ENCODE measurements around the gene ERGIC3.

ERGIC3 gene

DNA sequence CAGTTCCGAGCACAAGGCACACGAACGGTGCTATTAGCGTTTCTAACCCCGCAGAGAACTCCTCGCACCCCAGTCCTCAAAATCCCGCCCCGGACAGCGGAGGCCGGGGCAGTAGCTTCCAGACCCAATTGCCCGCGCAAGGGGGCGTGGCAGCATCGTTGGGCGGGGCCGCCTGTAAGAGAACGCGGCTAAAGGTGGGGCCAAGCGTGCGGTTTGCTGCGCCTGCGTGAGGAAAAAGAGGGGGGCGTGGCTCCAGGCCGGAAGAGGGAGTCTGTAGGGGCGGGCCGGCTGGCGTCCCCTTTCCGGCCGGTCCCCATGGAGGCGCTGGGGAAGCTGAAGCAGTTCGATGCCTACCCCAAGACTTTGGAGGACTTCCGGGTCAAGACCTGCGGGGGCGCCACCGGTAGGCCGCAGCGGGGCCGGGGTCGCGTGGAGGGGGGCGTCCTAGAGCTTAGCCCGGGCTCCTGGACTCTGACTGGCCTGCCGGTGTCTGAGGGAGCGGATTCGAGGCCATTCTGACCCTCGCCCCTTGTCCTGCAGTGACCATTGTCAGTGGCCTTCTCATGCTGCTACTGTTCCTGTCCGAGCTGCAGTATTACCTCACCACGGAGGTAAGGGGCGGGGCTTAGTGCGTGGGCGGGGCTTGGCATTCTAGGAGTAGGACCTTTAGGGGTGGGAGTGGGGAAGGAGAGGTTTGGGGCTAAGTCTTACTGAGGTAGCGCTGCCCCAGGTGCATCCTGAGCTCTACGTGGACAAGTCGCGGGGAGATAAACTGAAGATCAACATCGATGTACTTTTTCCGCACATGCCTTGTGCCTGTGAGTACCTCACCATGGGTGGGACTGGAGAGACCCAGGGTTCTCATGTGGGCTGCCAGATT lies at the start of gene ERGIC3:
Gene ERGIC3, plus strand, starts transcription at position 296 of the 880 bp plus-strand sequence. Its CDS starts 20 bp downstream, at position 316.
- ChIA-PET POLR2A (interaction anchor here (0.6 to 1.8 kb wide), 12 partner anchors 9 to 200 kb away, joined by 3 to 6 read pairs (median 3); partner anchors contain the start of genes RBM39 and SPAG4), CTCF (interaction anchor here (0.6 to 1.0 kb wide), 5 partner anchors 12 to 348 kb away, joined by 3 to 5 read pairs (median 3); no protein-coding TSS in a partner anchor)
- Histone ChIP-seq H3K36me3 (ENCODE audit: control insufficient read depth in 2 of 2, insufficient read depth in 1 of 2, low read length in 2 of 2) (peaks cover 0 to 38% of the 10 kb centered on the region in 2 experiments; a peak in 2 of 3 replicates), H3K4me3 (ENCODE audit: low read depth, low read length) (peak within 1 kb of the TSS; percentile 79), H3K27ac (ENCODE audit: extremely low read depth, low read depth, low read length) (peak within 1 kb of the TSS; percentile 71; the same call in 1 of the 2 replicates), H3K4me1 (ENCODE audit: control insufficient read depth, insufficient read depth, low read length) (peaks cover 4% of the 10 kb centered on the region; the same call in 1 of the 2 replicates), H3K9me3 (ENCODE audit: control insufficient read depth, insufficient read depth, low read depth, low read length) (no peaks in the 10 kb centered on the region)
- TF ChIP-seq ZNF510 (tag by site-specific recombination; IDR thresholded peaks at IDR 0.05; ENCODE audit: insufficient replicate concordance) (no peak), MZF1 (tag by site-specific recombination; IDR thresholded peaks at IDR 0.05; ENCODE audit: borderline replicate concordance) (no peak), ZIC2 (tag by site-specific recombination; IDR thresholded peaks at IDR 0.05) (peak; percentile 29; the same call in 1 of the 2 replicates), ZNF341 (tag by site-specific recombination; IDR thresholded peaks at IDR 0.05; ENCODE audit: low read depth) (peak; percentile 27; the same call in 1 of the 2 replicates), ZNF335 (tag by site-specific recombination; conservative IDR thresholded peaks at IDR 0.05) (peak; percentile 79), ZNF132 (tag by site-specific recombination; IDR thresholded peaks at IDR 0.05; ENCODE audit: borderline replicate concordance) (no peak), ZNF366 (tag by site-specific recombination; conservative IDR thresholded peaks at IDR 0.05) (no peak), TCF7L2 (IDR thresholded peaks at IDR 0.05; ENCODE audit: borderline replicate concordance, low read depth, low read length) (no peak), SP2 (tag by site-specific recombination; IDR thresholded peaks at IDR 0.05) (peak; percentile 94), ZNF600 (tag by site-specific recombination; IDR thresholded peaks at IDR 0.05) (no peak), ZSCAN23 (tag by site-specific recombination; IDR thresholded peaks at IDR 0.05) (0 out of 2 replicates have a peak, but pooled peaks have one; percentile 43), ZNF549 (tag by site-specific recombination; IDR thresholded peaks at IDR 0.05) (no peak), IKZF3 (tag by site-specific recombination; IDR thresholded peaks at IDR 0.05) (no peak), TRIM28 (IDR thresholded peaks at IDR 0.05; ENCODE audit: borderline replicate concordance, low read length) (no peak), SP7 (tag by site-specific recombination; IDR thresholded peaks at IDR 0.05) (peak; percentile 61), ZFP37 (tag by site-specific recombination; IDR thresholded peaks at IDR 0.05) (no peak), ZNF701 (tag by site-specific recombination; IDR thresholded peaks at IDR 0.05) (no peak), ZNF175 (tag by site-specific recombination; IDR thresholded peaks at IDR 0.05) (no peak), ZNF394 (tag by site-specific recombination; IDR thresholded peaks at IDR 0.05; ENCODE audit: borderline replicate concordance) (peak; percentile 68), ZNF324 (tag by site-specific recombination; IDR thresholded peaks at IDR 0.05) (peak; percentile 87), ZNF202 (tag by site-specific recombination; IDR thresholded peaks at IDR 0.05; ENCODE audit: borderline replicate concordance) (no peak), ZNF37A (tag by site-specific recombination; IDR thresholded peaks at IDR 0.05) (no peak), GLIS2 (tag by site-specific recombination; IDR thresholded peaks at IDR 0.05) (peak; percentile 67), KLF8 (tag by site-specific recombination; IDR thresholded peaks at IDR 0.05) (peak; percentile 84), ZNF555 (tag by site-specific recombination; conservative IDR thresholded peaks at IDR 0.05) (no peak)
- TF ChIP-seq, protein P1, sequence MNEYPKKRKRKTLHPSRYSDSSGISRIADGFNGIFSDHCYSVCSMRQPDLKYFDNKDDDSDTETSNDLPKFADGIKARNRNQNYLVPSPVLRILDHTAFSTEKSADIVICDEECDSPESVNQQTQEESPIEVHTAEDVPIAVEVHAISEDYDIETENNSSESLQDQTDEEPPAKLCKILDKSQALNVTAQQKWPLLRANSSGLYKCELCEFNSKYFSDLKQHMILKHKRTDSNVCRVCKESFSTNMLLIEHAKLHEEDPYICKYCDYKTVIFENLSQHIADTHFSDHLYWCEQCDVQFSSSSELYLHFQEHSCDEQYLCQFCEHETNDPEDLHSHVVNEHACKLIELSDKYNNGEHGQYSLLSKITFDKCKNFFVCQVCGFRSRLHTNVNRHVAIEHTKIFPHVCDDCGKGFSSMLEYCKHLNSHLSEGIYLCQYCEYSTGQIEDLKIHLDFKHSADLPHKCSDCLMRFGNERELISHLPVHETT (tag by site-specific recombination; IDR thresholded peaks at IDR 0.05) = 0 out of 2 replicates have a peak, but pooled peaks have one; percentile 21
- TF ChIP-seq, protein P2, sequence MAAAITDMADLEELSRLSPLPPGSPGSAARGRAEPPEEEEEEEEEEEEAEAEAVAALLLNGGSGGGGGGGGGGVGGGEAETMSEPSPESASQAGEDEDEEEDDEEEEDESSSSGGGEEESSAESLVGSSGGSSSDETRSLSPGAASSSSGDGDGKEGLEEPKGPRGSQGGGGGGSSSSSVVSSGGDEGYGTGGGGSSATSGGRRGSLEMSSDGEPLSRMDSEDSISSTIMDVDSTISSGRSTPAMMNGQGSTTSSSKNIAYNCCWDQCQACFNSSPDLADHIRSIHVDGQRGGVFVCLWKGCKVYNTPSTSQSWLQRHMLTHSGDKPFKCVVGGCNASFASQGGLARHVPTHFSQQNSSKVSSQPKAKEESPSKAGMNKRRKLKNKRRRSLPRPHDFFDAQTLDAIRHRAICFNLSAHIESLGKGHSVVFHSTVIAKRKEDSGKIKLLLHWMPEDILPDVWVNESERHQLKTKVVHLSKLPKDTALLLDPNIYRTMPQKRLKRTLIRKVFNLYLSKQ (tag by site-specific recombination; IDR thresholded peaks at IDR 0.05; ENCODE audit: borderline replicate concordance) = no peak
- TF ChIP-seq, protein P3, sequence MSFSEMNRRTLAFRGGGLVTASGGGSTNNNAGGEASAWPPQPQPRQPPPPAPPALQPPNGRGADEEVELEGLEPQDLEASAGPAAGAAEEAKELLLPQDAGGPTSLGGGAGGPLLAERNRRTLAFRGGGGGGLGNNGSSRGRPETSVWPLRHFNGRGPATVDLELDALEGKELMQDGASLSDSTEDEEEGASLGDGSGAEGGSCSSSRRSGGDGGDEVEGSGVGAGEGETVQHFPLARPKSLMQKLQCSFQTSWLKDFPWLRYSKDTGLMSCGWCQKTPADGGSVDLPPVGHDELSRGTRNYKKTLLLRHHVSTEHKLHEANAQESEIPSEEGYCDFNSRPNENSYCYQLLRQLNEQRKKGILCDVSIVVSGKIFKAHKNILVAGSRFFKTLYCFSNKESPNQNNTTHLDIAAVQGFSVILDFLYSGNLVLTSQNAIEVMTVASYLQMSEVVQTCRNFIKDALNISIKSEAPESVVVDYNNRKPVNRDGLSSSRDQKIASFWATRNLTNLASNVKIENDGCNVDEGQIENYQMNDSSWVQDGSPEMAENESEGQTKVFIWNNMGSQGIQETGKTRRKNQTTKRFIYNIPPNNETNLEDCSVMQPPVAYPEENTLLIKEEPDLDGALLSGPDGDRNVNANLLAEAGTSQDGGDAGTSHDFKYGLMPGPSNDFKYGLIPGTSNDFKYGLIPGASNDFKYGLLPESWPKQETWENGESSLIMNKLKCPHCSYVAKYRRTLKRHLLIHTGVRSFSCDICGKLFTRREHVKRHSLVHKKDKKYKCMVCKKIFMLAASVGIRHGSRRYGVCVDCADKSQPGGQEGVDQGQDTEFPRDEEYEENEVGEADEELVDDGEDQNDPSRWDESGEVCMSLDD (tag by site-specific recombination; IDR thresholded peaks at IDR 0.05) = peak; percentile 68
- TF ChIP-seq, protein P4, sequence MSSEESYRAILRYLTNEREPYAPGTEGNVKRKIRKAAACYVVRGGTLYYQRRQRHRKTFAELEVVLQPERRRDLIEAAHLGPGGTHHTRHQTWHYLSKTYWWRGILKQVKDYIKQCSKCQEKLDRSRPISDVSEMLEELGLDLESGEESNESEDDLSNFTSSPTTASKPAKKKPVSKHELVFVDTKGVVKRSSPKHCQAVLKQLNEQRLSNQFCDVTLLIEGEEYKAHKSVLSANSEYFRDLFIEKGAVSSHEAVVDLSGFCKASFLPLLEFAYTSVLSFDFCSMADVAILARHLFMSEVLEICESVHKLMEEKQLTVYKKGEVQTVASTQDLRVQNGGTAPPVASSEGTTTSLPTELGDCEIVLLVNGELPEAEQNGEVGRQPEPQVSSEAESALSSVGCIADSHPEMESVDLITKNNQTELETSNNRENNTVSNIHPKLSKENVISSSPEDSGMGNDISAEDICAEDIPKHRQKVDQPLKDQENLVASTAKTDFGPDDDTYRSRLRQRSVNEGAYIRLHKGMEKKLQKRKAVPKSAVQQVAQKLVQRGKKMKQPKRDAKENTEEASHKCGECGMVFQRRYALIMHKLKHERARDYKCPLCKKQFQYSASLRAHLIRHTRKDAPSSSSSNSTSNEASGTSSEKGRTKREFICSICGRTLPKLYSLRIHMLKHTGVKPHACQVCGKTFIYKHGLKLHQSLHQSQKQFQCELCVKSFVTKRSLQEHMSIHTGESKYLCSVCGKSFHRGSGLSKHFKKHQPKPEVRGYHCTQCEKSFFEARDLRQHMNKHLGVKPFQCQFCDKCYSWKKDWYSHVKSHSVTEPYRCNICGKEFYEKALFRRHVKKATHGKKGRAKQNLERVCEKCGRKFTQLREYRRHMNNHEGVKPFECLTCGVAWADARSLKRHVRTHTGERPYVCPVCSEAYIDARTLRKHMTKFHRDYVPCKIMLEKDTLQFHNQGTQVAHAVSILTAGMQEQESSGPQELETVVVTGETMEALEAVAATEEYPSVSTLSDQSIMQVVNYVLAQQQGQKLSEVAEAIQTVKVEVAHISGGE (tag by site-specific recombination; conservative IDR thresholded peaks at IDR 0.05; ENCODE audit: low read depth) = peak; percentile 97

Measured in HEK293 (cell line).